ENCODE results near the gene PHKG1.
"Not testable (repeated sequence)": the region's sequence is repeated elsewhere in the genome, so short reads cannot be mapped to it uniquely, and the experiment has no call there.

Gene PHKG1

DNA sequence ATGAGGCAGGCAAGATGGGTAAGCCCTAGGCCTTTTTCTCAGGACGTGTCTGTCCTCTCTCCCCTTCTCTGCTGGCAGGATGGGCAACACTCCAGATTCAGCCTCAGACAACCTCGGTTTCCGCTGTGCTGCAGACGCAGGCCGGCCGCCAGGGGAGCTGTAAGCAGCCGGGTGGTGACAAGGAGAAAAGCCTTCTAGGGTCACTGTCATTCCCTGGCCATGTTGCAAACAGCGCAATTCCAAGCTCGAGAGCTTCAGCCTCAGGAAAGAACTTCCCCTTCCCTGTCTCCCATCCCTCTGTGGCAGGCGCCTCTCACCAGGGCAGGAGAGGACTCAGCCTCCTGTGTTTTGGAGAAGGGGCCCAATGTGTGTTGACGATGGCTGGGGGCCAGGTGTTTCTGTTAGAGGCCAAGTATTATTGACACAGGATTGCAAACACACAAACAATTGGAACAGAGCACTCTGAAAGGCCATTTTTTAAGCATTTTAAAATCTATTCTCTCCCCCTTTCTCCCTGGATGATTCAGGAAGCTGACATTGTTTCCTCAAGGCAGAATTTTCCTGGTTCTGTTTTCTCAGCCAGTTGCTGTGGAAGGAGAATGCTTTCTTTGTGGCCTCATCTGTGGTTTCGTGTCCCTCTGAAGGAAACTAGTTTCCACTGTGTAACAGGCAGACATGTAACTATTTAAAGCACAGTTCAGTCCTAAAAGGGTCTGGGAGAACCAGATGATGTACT is 13.1 kb downstream of the PHKG1 start:
- Histone ChIP-seq H3K36me3 (replicated peaks; ENCODE audit: low read depth, low read length) (peaks cover 31% of the 10 kb centered on the region), H3K27me3 (ENCODE audit: low read depth, low read length) (no peaks in the 10 kb centered on the region), H3K79me2 (ENCODE audit: low read length) (no peaks in the 10 kb centered on the region), H3K9ac (ENCODE audit: low read length) (no peak overlapping the region), H4K20me1 (ENCODE audit: insufficient read depth, low read length) (no peaks in the 10 kb centered on the region), H2AFZ (ENCODE audit: low read depth, low read length) (no peak overlapping the region), H3K4me3 (ENCODE audit: low read length) (no peak overlapping the region), H3K27ac (ENCODE audit: low read length) (no peak overlapping the region), H3K4me2 (ENCODE audit: low read length) (no peak overlapping the region), H3K9me3 (ENCODE audit: insufficient read depth, low read length) (no peaks in the 10 kb centered on the region), H3K4me1 (ENCODE audit: low read length) (no peaks in the 10 kb centered on the region)
- TF ChIP-seq, protein P1, sequence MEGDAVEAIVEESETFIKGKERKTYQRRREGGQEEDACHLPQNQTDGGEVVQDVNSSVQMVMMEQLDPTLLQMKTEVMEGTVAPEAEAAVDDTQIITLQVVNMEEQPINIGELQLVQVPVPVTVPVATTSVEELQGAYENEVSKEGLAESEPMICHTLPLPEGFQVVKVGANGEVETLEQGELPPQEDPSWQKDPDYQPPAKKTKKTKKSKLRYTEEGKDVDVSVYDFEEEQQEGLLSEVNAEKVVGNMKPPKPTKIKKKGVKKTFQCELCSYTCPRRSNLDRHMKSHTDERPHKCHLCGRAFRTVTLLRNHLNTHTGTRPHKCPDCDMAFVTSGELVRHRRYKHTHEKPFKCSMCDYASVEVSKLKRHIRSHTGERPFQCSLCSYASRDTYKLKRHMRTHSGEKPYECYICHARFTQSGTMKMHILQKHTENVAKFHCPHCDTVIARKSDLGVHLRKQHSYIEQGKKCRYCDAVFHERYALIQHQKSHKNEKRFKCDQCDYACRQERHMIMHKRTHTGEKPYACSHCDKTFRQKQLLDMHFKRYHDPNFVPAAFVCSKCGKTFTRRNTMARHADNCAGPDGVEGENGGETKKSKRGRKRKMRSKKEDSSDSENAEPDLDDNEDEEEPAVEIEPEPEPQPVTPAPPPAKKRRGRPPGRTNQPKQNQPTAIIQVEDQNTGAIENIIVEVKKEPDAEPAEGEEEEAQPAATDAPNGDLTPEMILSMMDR (IDR thresholded peaks at IDR 0.05; ENCODE audit: low read depth, low read length) = no peak
- no peak for TF ChIP-seq EZH2phosphoT487 (IDR thresholded peaks at IDR 0.05; ENCODE audit: low read depth)

DNA sequence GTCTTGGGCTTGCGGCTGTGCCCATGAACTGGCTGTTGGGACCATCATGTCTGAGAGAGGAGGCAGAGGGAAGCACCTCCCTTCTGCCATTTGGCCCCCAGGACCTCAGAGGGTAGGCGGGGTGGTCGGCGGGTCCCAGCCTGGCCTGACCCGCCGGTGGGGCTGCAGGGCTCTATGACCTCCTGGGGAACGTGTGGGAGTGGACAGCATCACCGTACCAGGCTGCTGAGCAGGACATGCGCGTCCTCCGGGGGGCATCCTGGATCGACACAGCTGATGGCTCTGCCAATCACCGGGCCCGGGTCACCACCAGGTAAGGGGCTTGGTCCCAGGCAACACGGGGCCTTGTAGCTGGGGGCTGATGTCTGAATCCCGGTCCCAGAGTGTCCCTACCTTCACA is 14.6 kb downstream of the PHKG1 start:
- no peaks in the 10 kb centered on the region for H4K20me1 ChIP-seq (ENCODE audit: insufficient read depth, low read length)
- H3K4me1 ChIP-seq (ENCODE audit: low read length) = no peaks in the 10 kb centered on the region
- no peaks in the 10 kb centered on the region for H3K27me3 ChIP-seq (ENCODE audit: low read depth, low read length)
- peaks cover 33% of the 10 kb centered on the region for H3K36me3 ChIP-seq (replicated peaks; ENCODE audit: low read depth, low read length)
- no peak overlapping the region for H3K4me3 ChIP-seq (ENCODE audit: low read length)
- no peak for TF ChIP-seq EZH2phosphoT487 (IDR thresholded peaks at IDR 0.05; ENCODE audit: low read depth)
- TF ChIP-seq, protein P1 (IDR thresholded peaks at IDR 0.05; ENCODE audit: low read depth, low read length) = no peak
- H2AFZ ChIP-seq (ENCODE audit: low read depth, low read length) = no peak overlapping the region
- no peaks in the 10 kb centered on the region for H3K9me3 ChIP-seq (ENCODE audit: insufficient read depth, low read length)
- no peak overlapping the region for H3K4me2 ChIP-seq (ENCODE audit: low read length)
- H3K79me2 ChIP-seq (ENCODE audit: low read length) = no peaks in the 10 kb centered on the region
- H3K27ac ChIP-seq (ENCODE audit: low read length) = no peak overlapping the region
- no peak overlapping the region for H3K9ac ChIP-seq (ENCODE audit: low read length)

DNA sequence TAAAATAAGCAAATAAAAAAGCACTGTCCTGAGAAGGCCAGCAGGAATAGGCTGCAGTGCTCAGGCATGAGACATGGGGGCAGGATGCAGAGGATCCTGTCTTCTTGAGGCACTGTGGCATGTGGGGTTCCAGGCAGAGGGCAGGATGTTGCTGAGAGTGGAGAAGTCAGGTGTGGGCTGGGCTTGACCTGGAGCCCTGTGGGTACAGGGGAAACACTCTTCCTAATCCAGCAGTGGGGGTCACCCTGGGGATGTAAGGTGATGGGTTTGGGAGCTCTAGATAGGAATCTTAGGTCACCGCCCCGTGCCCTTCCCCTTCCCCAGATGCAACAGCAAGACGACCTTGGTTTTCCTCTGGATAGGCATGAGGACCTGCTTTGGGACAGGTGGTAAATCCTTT is 15.1 kb downstream of the PHKG1 start:
- H2AFZ ChIP-seq (ENCODE audit: low read depth, low read length) = no peak overlapping the region
- H4K20me1 ChIP-seq (ENCODE audit: insufficient read depth, low read length) = no peaks in the 10 kb centered on the region
- no peaks in the 10 kb centered on the region for H3K4me1 ChIP-seq (ENCODE audit: low read length)
- no peak overlapping the region for H3K4me2 ChIP-seq (ENCODE audit: low read length)
- H3K79me2 ChIP-seq (ENCODE audit: low read length) = no peaks in the 10 kb centered on the region
- no peak for TF ChIP-seq EZH2phosphoT487 (IDR thresholded peaks at IDR 0.05; ENCODE audit: low read depth)
- TF ChIP-seq, protein P1 (IDR thresholded peaks at IDR 0.05; ENCODE audit: low read depth, low read length) = no peak
- H3K9ac ChIP-seq (ENCODE audit: low read length) = no peak overlapping the region
- H3K27ac ChIP-seq (ENCODE audit: low read length) = no peak overlapping the region
- no peaks in the 10 kb centered on the region for H3K27me3 ChIP-seq (ENCODE audit: low read depth, low read length)
- H3K9me3 ChIP-seq (ENCODE audit: insufficient read depth, low read length) = no peaks in the 10 kb centered on the region
- peaks cover 37% of the 10 kb centered on the region for H3K36me3 ChIP-seq (replicated peaks; ENCODE audit: low read depth, low read length)
- H3K4me3 ChIP-seq (ENCODE audit: low read length) = no peak overlapping the region

DNA sequence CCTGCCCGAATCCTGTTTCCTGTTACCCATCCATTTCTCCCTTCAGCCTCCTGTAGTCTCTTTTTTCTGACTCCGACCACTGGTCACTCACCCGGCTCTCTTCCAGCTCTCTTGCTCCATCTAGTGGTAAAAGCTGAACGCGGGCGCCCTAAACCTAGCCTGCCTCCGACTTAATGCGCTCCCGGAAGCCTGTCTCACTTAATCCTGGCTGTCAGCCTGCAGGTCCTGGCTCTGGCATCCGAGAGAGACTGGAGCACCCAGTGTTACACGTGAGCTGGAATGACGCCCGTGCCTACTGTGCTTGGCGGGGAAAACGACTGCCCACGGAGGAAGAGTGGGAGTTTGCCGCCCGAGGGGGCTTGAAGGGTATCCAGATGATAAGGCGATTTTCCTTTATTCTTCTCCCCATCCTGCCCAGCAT is 18.4 kb downstream of the PHKG1 start:
- no peak overlapping the region for H3K4me3 ChIP-seq (ENCODE audit: low read length)
- no peak overlapping the region for H3K4me2 ChIP-seq (ENCODE audit: low read length)
- H2AFZ ChIP-seq (ENCODE audit: low read depth, low read length) = no peak overlapping the region
- TF ChIP-seq, protein P1 (IDR thresholded peaks at IDR 0.05; ENCODE audit: low read depth, low read length) = peak; percentile 85
- TF ChIP-seq EZH2phosphoT487 (IDR thresholded peaks at IDR 0.05; ENCODE audit: low read depth) = no peak
- no peaks in the 10 kb centered on the region for H3K4me1 ChIP-seq (ENCODE audit: low read length)
- no peaks in the 10 kb centered on the region for H3K9me3 ChIP-seq (ENCODE audit: insufficient read depth, low read length)
- no peak overlapping the region for H3K9ac ChIP-seq (ENCODE audit: low read length)
- no peaks in the 10 kb centered on the region for H3K79me2 ChIP-seq (ENCODE audit: low read length)
- no peaks in the 10 kb centered on the region for H3K27me3 ChIP-seq (ENCODE audit: low read depth, low read length)
- H4K20me1 ChIP-seq (ENCODE audit: insufficient read depth, low read length) = no peaks in the 10 kb centered on the region
- no peak overlapping the region for H3K27ac ChIP-seq (ENCODE audit: low read length)
- peaks cover 43% of the 10 kb centered on the region for H3K36me3 ChIP-seq (replicated peaks; ENCODE audit: low read depth, low read length)

DNA sequence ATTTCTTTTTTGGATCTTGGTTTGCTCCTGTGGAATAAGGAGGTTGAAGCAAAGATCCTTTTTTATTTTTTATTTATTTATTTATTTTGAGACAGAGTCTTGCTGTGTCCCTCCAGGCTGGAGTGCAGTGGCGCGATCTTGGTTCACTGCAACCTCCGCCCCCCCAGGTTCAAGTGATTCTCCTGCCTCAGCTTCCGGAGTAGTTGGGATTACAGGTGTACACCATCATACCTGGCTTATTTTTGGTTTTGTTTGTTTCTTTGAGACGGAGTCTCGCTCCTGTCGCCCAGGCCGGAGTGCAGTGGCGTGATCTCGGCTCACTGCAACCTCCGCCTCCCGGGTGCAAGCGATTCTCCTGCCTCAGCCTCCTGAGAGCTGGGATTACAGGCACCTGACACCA is 26.4 kb downstream of the PHKG1 start:
- not testable (repeated sequence) for H2AFZ ChIP-seq (ENCODE audit: low read depth, low read length); H3K27me3 ChIP-seq (ENCODE audit: low read depth, low read length); H4K20me1 ChIP-seq (ENCODE audit: insufficient read depth, low read length); H3K9me3 ChIP-seq (ENCODE audit: insufficient read depth, low read length); H3K9ac ChIP-seq (ENCODE audit: low read length); H3K27ac ChIP-seq (ENCODE audit: low read length); H3K4me2 ChIP-seq (ENCODE audit: low read length); H3K4me3 ChIP-seq (ENCODE audit: low read length)
- H3K4me1 ChIP-seq (ENCODE audit: low read length) = peaks cover 13% of the 10 kb centered on the region; the same call in 1 of the 2 replicates
- peaks cover 34% of the 10 kb centered on the region for H3K79me2 ChIP-seq (ENCODE audit: low read length)
- peaks cover 16% of the 10 kb centered on the region for H3K36me3 ChIP-seq (replicated peaks; ENCODE audit: low read depth, low read length)
